ENCODE measurements around the gene CLDN6.

DNA sequence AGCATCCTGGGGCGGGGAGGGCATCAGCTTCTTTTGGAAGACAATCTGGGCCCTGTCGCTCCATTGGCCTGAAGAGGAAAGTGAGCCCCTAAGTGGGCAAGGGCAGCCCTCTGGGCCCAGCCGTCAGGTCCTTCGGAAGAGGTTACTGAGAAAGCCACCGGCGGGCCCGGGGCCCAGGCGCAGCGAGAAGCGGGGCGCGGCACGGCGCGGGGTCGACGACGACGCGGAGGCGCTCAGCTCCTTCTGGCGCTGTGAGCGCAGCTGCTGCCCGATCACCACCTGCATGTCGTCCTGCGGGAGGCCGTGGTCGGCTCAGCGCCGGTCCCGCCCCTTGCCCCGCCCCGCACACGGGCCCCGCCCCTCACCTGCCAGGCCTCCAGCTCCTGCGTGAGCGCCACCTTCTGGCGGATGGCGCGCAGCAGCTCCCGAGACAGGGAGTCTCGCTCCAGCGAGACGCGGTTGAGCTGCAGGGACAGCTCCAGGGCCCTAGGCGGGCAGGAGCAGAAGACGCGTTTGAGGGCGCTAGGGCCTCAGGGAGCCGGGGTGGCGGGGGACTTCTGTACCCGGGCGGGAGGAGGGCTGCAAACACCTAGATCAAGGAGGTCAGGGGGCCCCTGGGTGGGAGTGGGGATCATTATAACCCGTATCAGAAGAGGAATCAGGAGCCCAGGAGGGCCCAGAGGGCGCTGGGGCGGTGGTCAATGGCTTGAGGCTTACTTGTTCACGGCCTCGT is 10.2 kb upstream of the CLDN6 start:
- no peak for TF ChIP-seq EZH2 (IDR thresholded peaks at IDR 0.05; ENCODE audit: borderline replicate concordance, low read length)
- TF ChIP-seq, protein P1, sequence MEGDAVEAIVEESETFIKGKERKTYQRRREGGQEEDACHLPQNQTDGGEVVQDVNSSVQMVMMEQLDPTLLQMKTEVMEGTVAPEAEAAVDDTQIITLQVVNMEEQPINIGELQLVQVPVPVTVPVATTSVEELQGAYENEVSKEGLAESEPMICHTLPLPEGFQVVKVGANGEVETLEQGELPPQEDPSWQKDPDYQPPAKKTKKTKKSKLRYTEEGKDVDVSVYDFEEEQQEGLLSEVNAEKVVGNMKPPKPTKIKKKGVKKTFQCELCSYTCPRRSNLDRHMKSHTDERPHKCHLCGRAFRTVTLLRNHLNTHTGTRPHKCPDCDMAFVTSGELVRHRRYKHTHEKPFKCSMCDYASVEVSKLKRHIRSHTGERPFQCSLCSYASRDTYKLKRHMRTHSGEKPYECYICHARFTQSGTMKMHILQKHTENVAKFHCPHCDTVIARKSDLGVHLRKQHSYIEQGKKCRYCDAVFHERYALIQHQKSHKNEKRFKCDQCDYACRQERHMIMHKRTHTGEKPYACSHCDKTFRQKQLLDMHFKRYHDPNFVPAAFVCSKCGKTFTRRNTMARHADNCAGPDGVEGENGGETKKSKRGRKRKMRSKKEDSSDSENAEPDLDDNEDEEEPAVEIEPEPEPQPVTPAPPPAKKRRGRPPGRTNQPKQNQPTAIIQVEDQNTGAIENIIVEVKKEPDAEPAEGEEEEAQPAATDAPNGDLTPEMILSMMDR (IDR thresholded peaks at IDR 0.05; ENCODE audit: low read length), result peak; percentile 66

All from OCI-LY1 (cell line).